Breast epithelium (tissue), 4 donors: ENCODE data around the gene POLA1. TPM values are rescaled to one million over a fixed set of nuclear protein-coding genes. Genes with fewer than 3 reads are reported as not detected.

Experiments used
- DNase-seq, 2 donors: peaks; one replicate each; pipeline ENCODE4 v3.0.0-alpha.2; 2019; ENCODE audit warnings: low spot score in 2 of 2
- H3K27ac ChIP-seq, 2 donors: fragments of 200-600 bp; sonication (generic) in 1 of 2; one replicate each; pipeline ENCODE4 v1.5.1; 2016 to 2019; ENCODE audit warnings: mild to moderate bottlenecking in 1 of 2
- H3K27me3 ChIP-seq, 2 donors: fragments of 200-600 bp; sonication (generic) in 1 of 2; one replicate each; pipeline versions ENCODE4 v1.5.1 to v1.6.0; 2017 to 2019; ENCODE audit warnings: control low read depth in 1 of 2, mild to moderate bottlenecking in 1 of 2
- H3K36me3 ChIP-seq: fragments of 200-600 bp; one replicate; pipeline ENCODE4 v1.5.1; 2019
- H3K4me1 ChIP-seq, 2 donors: fragments of 200-600 bp; sonication (generic); one replicate each; pipeline ENCODE4 v1.5.1; 2016 to 2019; ENCODE audit warnings: control low read depth in 1 of 2
- H3K4me3 ChIP-seq, 3 donors: fragments of 200-600 bp; sonication (generic); 1 replicate in 2 of 3; 2 replicates in 1 of 3; pipeline ENCODE4 v1.5.1; 2016 to 2019; ENCODE audit warnings: mild to moderate bottlenecking in 3 of 3, moderate library complexity in 2 of 3
- H3K9me3 ChIP-seq, 2 donors: fragments of 200-600 bp; sonication (generic) in 1 of 2; one replicate each; pipeline ENCODE4 v1.5.1; 2016 to 2019; ENCODE audit warnings: control low read depth in 1 of 2
- CTCF ChIP-seq, 3 donors: fragments of 450-650 bp; IDR thresholded peaks; one replicate each; pipeline ENCODE4 v1.5.1; 2016 to 2017; ENCODE audit warnings: antibody characterized with exemption in 3 of 3, mild to moderate bottlenecking in 3 of 3, moderate library complexity in 3 of 3
- POLR2A ChIP-seq: fragments of 450-650 bp; IDR thresholded peaks from one replicate; pipeline ENCODE4 v1.6.1; 2016; ENCODE audit warnings: antibody characterized with exemption, mild to moderate bottlenecking, moderate library complexity
- POLR2AphosphoS5 ChIP-seq, 3 donors: sonication (generic); formaldehyde crosslinking; IDR thresholded peaks; one replicate each; pipeline ENCODE4 v1.6.1; 2017; ENCODE audit warnings: antibody characterized with exemption in 3 of 3
- intact Hi-C: fragments of 100-400 bp; cut with DNase I; formaldehyde crosslinking; loops from one replicate; pipeline ENCODE4 v1.15.1; 2023; ENCODE audit warnings: low total_unique reads
- total RNA-seq, 3 donors: library from RNA; depleted of rRNA; stranded (reverse); fragments of >200 nt; gene quantifications; one replicate each; pipeline ENCODE4 v1.1.0, GENCODE V29; 2016

The POLA1 gene
- total RNA-seq, 3 donors from 2014 or later, result 8.2 to 21.8 (median 20.3) TPM

- Histone ChIP-seq H3K4me1 (no peaks in the 10 kb centered on the region), H3K4me3 (no peak overlapping the region), H3K36me3 (no peaks in the 10 kb centered on the region), H3K27me3 (peaks cover 0 to 12% of the 10 kb centered on the region in 2 donors), H3K27ac (no peak overlapping the region), H3K9me3 (no peaks in the 10 kb centered on the region)
- DNase-seq, result no peak
- TF ChIP-seq POLR2A (no peak), POLR2AphosphoS5 (IDR thresholded peaks at IDR 0.05) (no peak), CTCF (IDR thresholded peaks at IDR 0.05) (no peak)
- intact Hi-C loops, result no loop called here
Observed at GRCh38 chrX:24900234-24900633, 206.5 kb downstream of the POLA1 start.

- Histone ChIP-seq H3K27me3 (peaks cover 0 to 5% of the 10 kb centered on the region in 2 donors), H3K27ac (no peak overlapping the region), H3K4me1 (no peaks in the 10 kb centered on the region), H3K4me3 (no peak overlapping the region), H3K9me3 (no peaks in the 10 kb centered on the region), H3K36me3 (no peaks in the 10 kb centered on the region)
- DNase-seq, result no peak
- intact Hi-C loops, result no loop called here
- TF ChIP-seq POLR2AphosphoS5 (IDR thresholded peaks at IDR 0.05) (no peak), POLR2A (no peak), CTCF (IDR thresholded peaks at IDR 0.05) (no peak)
Observed at GRCh38 chrX:24902806-24903205, 209.1 kb downstream of the POLA1 start.

- TF ChIP-seq CTCF (IDR thresholded peaks at IDR 0.05), result no peak
- no peak for TF ChIP-seq POLR2A
- TF ChIP-seq POLR2AphosphoS5 (IDR thresholded peaks at IDR 0.05), result no peak
- Histone ChIP-seq H3K27me3 (peaks cover 0 to 11% of the 10 kb centered on the region in 2 donors), H3K27ac (no peak overlapping the region), H3K4me1 (no peaks in the 10 kb centered on the region), H3K4me3 (no peak overlapping the region), H3K9me3 (no peaks in the 10 kb centered on the region), H3K36me3 (no peaks in the 10 kb centered on the region)
- no peak for DNase-seq
- intact Hi-C loops, result no loop called here
Observed at GRCh38 chrX:24918715-24919114, 225.0 kb downstream of the POLA1 start.

- Histone ChIP-seq H3K9me3 (no peaks in the 10 kb centered on the region), H3K27ac (no peak overlapping the region), H3K27me3 (peaks cover 0 to 15% of the 10 kb centered on the region in 2 donors), H3K36me3 (no peaks in the 10 kb centered on the region), H3K4me1 (no peaks in the 10 kb centered on the region), H3K4me3 (no peak overlapping the region)
- TF ChIP-seq CTCF (IDR thresholded peaks at IDR 0.05) (no peak), POLR2AphosphoS5 (IDR thresholded peaks at IDR 0.05) (no peak), POLR2A (no peak)
- no peak for DNase-seq
- intact Hi-C loops, result no loop called here
Observed at GRCh38 chrX:24920769-24921168, 227.1 kb downstream of the POLA1 start.

GRCh38 chrX:24925430-24925829, 231.7 kb downstream of the POLA1 start:
- Histone ChIP-seq H3K27ac (no peak overlapping the region), H3K4me1 (no peaks in the 10 kb centered on the region), H3K4me3 (no peak overlapping the region), H3K36me3 (no peaks in the 10 kb centered on the region), H3K9me3 (no peaks in the 10 kb centered on the region), H3K27me3 (peaks cover 0 to 8% of the 10 kb centered on the region in 2 donors)
- intact Hi-C loops, result no loop called here
- no peak for DNase-seq
- TF ChIP-seq CTCF (IDR thresholded peaks at IDR 0.05) (no peak), POLR2A (no peak), POLR2AphosphoS5 (IDR thresholded peaks at IDR 0.05) (no peak)
